Liver (tissue), 9 donors: ENCODE results near the gene LURAP1L. TPM values are rescaled to one million over a fixed set of nuclear protein-coding genes. Genes with fewer than 3 reads are reported as not detected.

Experiments
- DNase-seq: peaks from one replicate; pipeline ENCODE4 v3.0.0-alpha.2; 2017; ENCODE audit warnings: low spot score
- H3K27ac ChIP-seq, 2 donors: one replicate each; pipeline ENCODE4 v1.7.0; 2013; ENCODE audit warnings: inconsistent platforms in 2 of 2, low read length in 2 of 2, control low read depth in 1 of 2, low read depth in 1 of 2, mild to moderate bottlenecking in 1 of 2
- H3K27me3 ChIP-seq, 4 donors: one replicate each; pipeline versions ENCODE4 v1.6.1 to v1.7.0; 2013; ENCODE audit warnings: low read length in 3 of 4, inconsistent platforms in 1 of 4, mild to moderate bottlenecking in 1 of 4, moderate library complexity in 1 of 4; ENCODE audit not compliant: control insufficient read depth in 4 of 4, insufficient read depth in 4 of 4
- H3K36me3 ChIP-seq, 4 donors: one replicate each; pipeline versions ENCODE4 v1.6.1 to v1.7.0; 2013; ENCODE audit warnings: low read length in 3 of 4, mild to moderate bottlenecking in 3 of 4, low read depth in 1 of 4, moderate library complexity in 1 of 4; ENCODE audit not compliant: control insufficient read depth in 4 of 4, insufficient read depth in 3 of 4
- H3K4me1 ChIP-seq, 4 donors: one replicate each; pipeline versions ENCODE4 v1.6.1 to v1.7.0; 2013; ENCODE audit warnings: low read length in 3 of 4, mild to moderate bottlenecking in 3 of 4, moderate library complexity in 1 of 4; ENCODE audit not compliant: control insufficient read depth in 4 of 4, insufficient read depth in 4 of 4
- H3K4me3 ChIP-seq, 3 donors: one replicate each; pipeline versions ENCODE4 v1.6.1 to v1.7.0; 2013; ENCODE audit warnings: low read length in 3 of 3, control low read depth in 1 of 3, low read depth in 1 of 3, mild to moderate bottlenecking in 1 of 3
- H3K9ac ChIP-seq, 2 donors: one replicate each; pipeline ENCODE4 v1.7.0; 2013; ENCODE audit warnings: low read length in 2 of 2, mild to moderate bottlenecking in 2 of 2, moderate library complexity in 2 of 2, control low read depth in 1 of 2, low read depth in 1 of 2
- H3K9me3 ChIP-seq, 4 donors: one replicate each; pipeline versions ENCODE4 v1.6.1 to v1.7.0; 2013; ENCODE audit warnings: low read length in 3 of 4; ENCODE audit not compliant: control insufficient read depth in 4 of 4
- ATF3 ChIP-seq: IDR thresholded peaks from 2 replicates; pipeline ENCODE4 v1.6.1; 2016; ENCODE audit warnings: antibody characterized with exemption
- CTCF ChIP-seq: fragments of 150-350 bp; IDR thresholded peaks from 2 replicates; pipeline ENCODE4 v1.5.1; 2017; ENCODE audit warnings: improper control_type of control experiment, low read depth, low read length; ENCODE audit not compliant: missing input control
- EGR1 ChIP-seq, 2 donors: IDR thresholded peaks; 2 replicates each; pipeline ENCODE4 v1.6.1; 2016 to 2018; ENCODE audit warnings: antibody characterized with exemption in 2 of 2, low read depth in 2 of 2
- FOXA1 ChIP-seq: IDR thresholded peaks from 2 replicates; pipeline ENCODE4 v1.6.1; 2016; ENCODE audit warnings: antibody characterized with exemption
- FOXA2 ChIP-seq: IDR thresholded peaks from 2 replicates; pipeline ENCODE4 v1.6.1; 2016; ENCODE audit warnings: antibody characterized with exemption
- GABPA ChIP-seq, 2 donors: IDR thresholded peaks in 1 of 2; conservative IDR thresholded peaks in 1 of 2; 2 replicates each; pipeline ENCODE4 v1.6.1; 2016; ENCODE audit warnings: antibody characterized with exemption in 2 of 2, mild to moderate bottlenecking in 1 of 2, moderate library complexity in 1 of 2
- HNF4A ChIP-seq, 2 donors: conservative IDR thresholded peaks; 2 replicates each; pipeline ENCODE4 v1.6.1; 2016; ENCODE audit warnings: antibody characterized with exemption in 2 of 2, mild to moderate bottlenecking in 2 of 2
- HNF4G ChIP-seq: IDR thresholded peaks from 2 replicates; pipeline ENCODE4 v1.6.1; 2016; ENCODE audit warnings: antibody characterized with exemption
- JUND ChIP-seq, 2 donors: IDR thresholded peaks; 2 replicates each; pipeline ENCODE4 v1.6.1; 2016; ENCODE audit warnings: antibody characterized with exemption in 2 of 2
- MAX ChIP-seq: IDR thresholded peaks from 2 replicates; pipeline ENCODE4 v1.6.1; 2016; ENCODE audit warnings: antibody characterized with exemption
- NR2F2 ChIP-seq: IDR thresholded peaks from 2 replicates; pipeline ENCODE4 v1.6.1; 2016; ENCODE audit warnings: antibody characterized with exemption
- RAD21 ChIP-seq, 2 donors: IDR thresholded peaks; 2 replicates each; pipeline ENCODE4 v1.6.1; 2016; ENCODE audit warnings: antibody characterized with exemption in 2 of 2, mild to moderate bottlenecking in 2 of 2
- REST ChIP-seq: IDR thresholded peaks from 2 replicates; pipeline ENCODE4 v1.6.1; 2016; ENCODE audit warnings: antibody characterized with exemption, mild to moderate bottlenecking
- RXRA ChIP-seq, 2 donors: IDR thresholded peaks; 2 replicates each; pipeline ENCODE4 v1.6.1; 2017 to 2018; ENCODE audit warnings: antibody characterized with exemption in 2 of 2, mild to moderate bottlenecking in 1 of 2
- SP1 ChIP-seq: IDR thresholded peaks from 2 replicates; pipeline ENCODE4 v1.6.1; 2018; ENCODE audit warnings: antibody characterized with exemption, mild to moderate bottlenecking
- TAF1 ChIP-seq: conservative IDR thresholded peaks from 2 replicates; pipeline ENCODE4 v1.6.1; 2016; ENCODE audit warnings: antibody characterized with exemption, mild to moderate bottlenecking
- YY1 ChIP-seq: IDR thresholded peaks from 2 replicates; pipeline ENCODE4 v1.6.1; 2016; ENCODE audit warnings: antibody characterized with exemption, mild to moderate bottlenecking
- ZBTB33 ChIP-seq: IDR thresholded peaks from 2 replicates; pipeline ENCODE4 v1.6.1; 2016; ENCODE audit warnings: antibody characterized with exemption
- WGBS: extraction: QIAGEN DNeasy Blood & Tissue Kit; methylation state at CpG from one replicate; pipeline ENCODE4 v1.1.7; 2013; 5-methylcytosine and 5-hydroxymethylcytosine counted together
- polyA plus RNA-seq, 2 donors: library from polyadenylated mRNA; stranded (reverse) in 1 of 2; unstranded in 1 of 2; fragments of 200-250 nt in 1 of 2; fragments of >200 nt in 1 of 2; fragmentation: Nextera tagmentation in 1 of 2; extraction: Ambion mirVana in 1 of 2; gene quantifications; one replicate each; pipeline versions ENCODE4 v1.2.1 to v1.2.3, GENCODE V29; 2013 to 2015
- total RNA-seq, 2 donors: library from RNA; depleted of rRNA; stranded (reverse); fragments of >200 nt; gene quantifications; one replicate each; pipeline ENCODE4 v1.2.3, GENCODE V29; 2014
- donor health status: healthy.
- donor health status: healthy.
- donor health status: healthy.
- donor health status: healthy.
- donor health status: healthy.

Gene LURAP1L
- total and polyA plus RNA-seq, 4 donors = 4.2 to 18.6 (median 8.9) TPM

- Histone ChIP-seq H3K27me3 (no peaks in the 10 kb centered on the region), H3K4me1 (peaks cover 1 to 17% (median 12%) of the 10 kb centered on the region in 4 donors), H3K9ac (no peak overlapping the region), H3K36me3 (no peaks in the 10 kb centered on the region), H3K9me3 (no peaks in the 10 kb centered on the region), H3K4me3 (no peak overlapping the region), H3K27ac (no peak overlapping the region)
- 91% methylated on average over 2 of the region's 2 CpGs for WGBS
- TF ChIP-seq RXRA (IDR thresholded peaks at IDR 0.05) (no peak), RAD21 (IDR thresholded peaks at IDR 0.05) (no peak), YY1 (no peak), TAF1 (no peak), FOXA2 (no peak), CTCF (no peak), ATF3 (no peak), REST (no peak), JUND (IDR thresholded peaks at IDR 0.05) (no peak), ZBTB33 (no peak), HNF4G (no peak), NR2F2 (no peak), MAX (no peak), FOXA1 (no peak), GABPA (IDR thresholded peaks at IDR 0.05 in 1 of 2, conservative IDR thresholded peaks at IDR 0.05 in 1 of 2) (no peak), SP1 (no peak)
- no peak for DNase-seq
These were observed 47.3 kb downstream of the LURAP1L start for GRCh38 chr9:12822111-12822510.

GRCh38 chr9:12826924-12827565 lies 52.2 kb downstream of the LURAP1L start:
- no peak overlapping the region for H3K4me3 ChIP-seq
- no peaks in the 10 kb centered on the region for H3K9me3 ChIP-seq
- no peak for DNase-seq
- no peaks in the 10 kb centered on the region for H3K27me3 ChIP-seq
- no peak overlapping the region for H3K27ac ChIP-seq
- no peaks in the 10 kb centered on the region for H3K4me1 ChIP-seq
- 67% methylated on average over 3 of the region's 3 CpGs for WGBS
- H3K36me3 ChIP-seq = no peaks in the 10 kb centered on the region
- no peak overlapping the region for H3K9ac ChIP-seq
- no peak for TF ChIP-seq MAX
- TF ChIP-seq JUND (IDR thresholded peaks at IDR 0.05) = no peak
- no peak for TF ChIP-seq YY1
- no peak for TF ChIP-seq FOXA2
- no peak for TF ChIP-seq REST
- TF ChIP-seq GABPA (IDR thresholded peaks at IDR 0.05 in 1 of 2, conservative IDR thresholded peaks at IDR 0.05 in 1 of 2) = no peak
- no peak for TF ChIP-seq RXRA (IDR thresholded peaks at IDR 0.05)
- TF ChIP-seq SP1 = no peak
- TF ChIP-seq RAD21 (IDR thresholded peaks at IDR 0.05) = no peak
- TF ChIP-seq TAF1 = no peak
- TF ChIP-seq HNF4A (conservative IDR thresholded peaks at IDR 0.05) = no peak
- no peak for TF ChIP-seq EGR1 (IDR thresholded peaks at IDR 0.05; ENCODE audit: low read depth in 2 of 2)
